Lower leg skin (tissue), 3 donors: ENCODE data around the gene LAMP2.

Experiments used
- CTCF ChIP-seq, 3 donors: fragments of 450-650 bp; IDR thresholded peaks; one replicate each; pipeline ENCODE4 v1.5.1; 2016; ENCODE audit warnings: antibody characterized with exemption in 3 of 3, mild to moderate bottlenecking in 3 of 3, moderate library complexity in 2 of 3
- POLR2A ChIP-seq, 2 donors: fragments of 450-650 bp; IDR thresholded peaks; one replicate each; pipeline ENCODE4 v1.6.1; 2016 to 2017; ENCODE audit warnings: antibody characterized with exemption in 2 of 2, mild to moderate bottlenecking in 1 of 2, moderate library complexity in 1 of 2

DNA sequence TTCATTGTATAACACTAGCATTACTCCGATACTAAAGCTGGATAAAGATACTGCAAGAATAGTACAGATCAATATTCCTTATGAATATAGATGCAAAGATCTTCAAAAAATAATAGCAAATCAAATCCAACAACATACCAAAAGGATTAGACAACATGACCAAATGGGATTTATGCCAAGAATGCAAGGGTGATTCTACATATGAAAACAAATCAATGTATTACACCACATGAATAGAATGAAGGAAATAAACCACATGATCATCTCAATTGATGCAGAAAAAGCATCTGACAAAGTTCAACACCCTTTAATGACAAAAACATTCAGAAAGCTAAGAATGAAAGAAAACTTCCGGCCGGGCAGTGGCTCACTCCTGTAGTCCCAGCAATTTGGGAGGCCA lies 48.8 kb upstream of the LAMP2 start:
- TF ChIP-seq CTCF (IDR thresholded peaks at IDR 0.05) (no peak), POLR2A (IDR thresholded peaks at IDR 0.05) (no peak)
